Pancreas (tissue), 10 donors: ENCODE measurements around the gene GAB3. TPM values are rescaled to one million over a fixed set of nuclear protein-coding genes. Genes with fewer than 3 reads are reported as not detected.
"Not testable (repeated sequence)": the region's sequence is repeated elsewhere in the genome, so short reads cannot be mapped to it uniquely, and the experiment has no call there.

Experiments used
- ATAC-seq, 4 donors: fragments of 200-7000 bp; cut with Tn5 transposase; one replicate each; pipeline versions ENCODE4 v1.8.0 to v1.9.1; 2020; ENCODE audit warnings: mild to moderate bottlenecking in 4 of 4, moderate library complexity in 4 of 4
- DNase-seq, 6 donors: peaks; one replicate each; pipeline ENCODE4 v3.0.0-alpha.2; 2020
- FAIRE-seq: peaks from 2 replicates; lab custom pipeline; 2012; peaks lifted over from hg19 to GRCh38; lab: Jason Lieb, UNC
- H3K27ac ChIP-seq, 4 donors: fragments of 200-600 bp; sonication (generic); 1 replicate in 3 of 4; 2 replicates in 1 of 4; pipeline versions ENCODE4 v1.5.0 to v1.8.0; 2020
- H3K27me3 ChIP-seq, 4 donors: fragments of 200-600 bp; one replicate each; pipeline ENCODE4 v1.8.0; 2021
- H3K36me3 ChIP-seq, 3 donors: fragments of 200-600 bp; sonication (generic) in 1 of 3; one replicate each; pipeline versions ENCODE4 v1.5.0 to v1.8.0; 2020 to 2021
- H3K4me1 ChIP-seq, 3 donors: fragments of 200-600 bp; one replicate each; pipeline ENCODE4 v1.8.0; 2021
- H3K4me3 ChIP-seq, 4 donors: fragments of 200-600 bp; sonication (generic) in 2 of 4; one replicate each; pipeline versions ENCODE4 v1.5.0 to v1.8.0; 2020 to 2021
- H3K9me3 ChIP-seq, 4 donors: fragments of 200-600 bp; one replicate each; pipeline ENCODE4 v1.8.0; 2021
- CTCF ChIP-seq, 4 donors: fragments of 200-600 bp; sonication (generic) in 3 of 4; IDR thresholded peaks; one replicate each; pipeline versions ENCODE4 v1.5.0 to v1.8.0; 2021; ENCODE audit warnings: antibody characterized with exemption in 4 of 4
- WGBS, 2 donors: extraction: QIAGEN DNeasy Blood & Tissue Kit; methylation state at CpG; one replicate each; pipeline ENCODE4 v1.1.7; 2013; 5-methylcytosine and 5-hydroxymethylcytosine counted together
- intact Hi-C, 3 donors: fragments of 100-400 bp; cut with DNase I; formaldehyde crosslinking; loops; one replicate each; pipeline versions ENCODE4 v1.11.1 to v1.14.2; 2022
- polyA plus RNA-seq, 2 donors: library from polyadenylated mRNA; stranded (reverse); fragments of 200-250 nt; gene quantifications; one replicate each; pipeline ENCODE4 v1.2.3, GENCODE V29; 2013
- total RNA-seq, 6 donors: library from RNA; stranded (reverse); fragmentation: NEBNext Ultra II Directional in 4 of 6; extraction: Animal tissue kit (Norgen Biotek cat#: 25700) in 4 of 6; gene quantifications; one replicate each; pipeline versions ENCODE4 v1.2.1 to v1.2.4, GENCODE V29; 2021 to 2023
- donor health status: healthy with polysubstance abuse.
- donor health status: DM: no; HTN: no; CAD: no; lungs with moderate emphysema.
- donor health status: DM: no; HTN: no; CAD: no.
- donor health status: control.
- donor health status: control.
- donor health status: Bipolar disorder and iron deficiency.
- donor health status: DM: yes; HTN: yes; CAD: no.
- donor health status: DM: no; HTN: no; CAD: no.
- donor health status: DM: no; HTN: no; CAD: no.
- donor health status: DM: yes; HTN: yes; CAD: no.

GAB3 gene
- total and polyA plus RNA-seq, 8 donors, result 1.2 to 4.0 (median 1.4) TPM

- no peak for DNase-seq
- Histone ChIP-seq H3K36me3 (no peaks in the 10 kb centered on the region), H3K9me3 (no peaks in the 10 kb centered on the region), H3K27me3 (no peaks in the 10 kb centered on the region), H3K4me3 (no peak overlapping the region), H3K4me1 (no peaks in the 10 kb centered on the region), H3K27ac (no peak overlapping the region)
- no peak for FAIRE-seq
- WGBS, 2 donors, result 49 to 72% methylated on average over 6 of the region's 6 CpGs
- no peak for TF ChIP-seq CTCF (IDR thresholded peaks at IDR 0.05)
- intact Hi-C loops, result no loop called here
- ATAC-seq, result no peak
Measured at GRCh38 chrX:154698630-154699248, 52.1 kb downstream of the GAB3 start.

GRCh38 chrX:154696676-154697045 is 54.2 kb downstream of the GAB3 start:
- DNase-seq (no peak), ATAC-seq (no peak), FAIRE-seq (no peak)
- intact Hi-C loops, result no loop called here
- no peak for TF ChIP-seq CTCF (IDR thresholded peaks at IDR 0.05)
- H3K27ac ChIP-seq, result no peak overlapping the region
- no peaks in the 10 kb centered on the region for H3K4me1 ChIP-seq
- peaks cover 0 to 3% (median 0%) of the 10 kb centered on the region in 4 donors for H3K27me3 ChIP-seq
- WGBS, 2 donors, result 72 to 81% methylated on average over 1 of the region's 1 CpG
- H3K4me3 ChIP-seq, result no peak overlapping the region
- H3K9me3 ChIP-seq, result no peaks in the 10 kb centered on the region
- H3K36me3 ChIP-seq, result no peaks in the 10 kb centered on the region

GRCh38 chrX:154695911-154696675 is 54.8 kb downstream of the GAB3 start:
- FAIRE-seq (no peak), ATAC-seq (peak in 1 of 4 donors; percentile 37), DNase-seq (no peak)
- Histone ChIP-seq H3K36me3 (no peaks in the 10 kb centered on the region), H3K27ac (no peak overlapping the region), H3K27me3 (peaks cover 0 to 3% (median 0%) of the 10 kb centered on the region in 4 donors), H3K4me1 (no peaks in the 10 kb centered on the region), H3K4me3 (no peak overlapping the region), H3K9me3 (no peaks in the 10 kb centered on the region)
- WGBS, 2 donors, result 72 to 79% methylated on average over 8 of the region's 8 CpGs
- intact Hi-C loops, result no loop called here
- no peak for TF ChIP-seq CTCF (IDR thresholded peaks at IDR 0.05)

GRCh38 chrX:154693394-154693793 is 57.5 kb downstream of the GAB3 start:
- no peaks in the 10 kb centered on the region for H3K9me3 ChIP-seq
- H3K27ac ChIP-seq, result no peak overlapping the region
- peak; percentile 37 for FAIRE-seq
- H3K27me3 ChIP-seq, result peaks cover 0 to 3% (median 0%) of the 10 kb centered on the region in 4 donors
- no peaks in the 10 kb centered on the region for H3K4me1 ChIP-seq
- TF ChIP-seq CTCF (IDR thresholded peaks at IDR 0.05), result no peak
- H3K36me3 ChIP-seq, result no peaks in the 10 kb centered on the region
- no peak for ATAC-seq
- intact Hi-C loops, result no loop called here
- WGBS, 2 donors, result 79 to 87% methylated on average over 3 of the region's 3 CpGs
- DNase-seq, result no peak
- no peak overlapping the region for H3K4me3 ChIP-seq

GRCh38 chrX:154690438-154690837 is 60.4 kb downstream of the GAB3 start:
- intact Hi-C loops, FAIRE-seq: not testable (repeated sequence)

GRCh38 chrX:154672084-154672483 is 78.8 kb downstream of the GAB3 start:
- ATAC-seq, DNase-seq, H3K4me1 ChIP-seq, H3K4me3 ChIP-seq, H3K27ac ChIP-seq, FAIRE-seq, intact Hi-C loops, H3K9me3 ChIP-seq, H3K36me3 ChIP-seq: not testable (repeated sequence)
- peaks cover 0 to 28% (median 0%) of the 10 kb centered on the region in 4 donors for H3K27me3 ChIP-seq

More at GRCh38 chrX:154690438-154690837, 60.4 kb downstream of the GAB3 start:
- not testable (repeated sequence) for H3K9me3 ChIP-seq, H3K4me3 ChIP-seq, ATAC-seq, DNase-seq, H3K27ac ChIP-seq, H3K4me1 ChIP-seq, H3K36me3 ChIP-seq
- whole genome bisulfite sequencing, 2 donors, result 82% methylated on average over 2 of the region's 2 CpGs
- H3K27me3 ChIP-seq, result peaks cover 0 to 22% (median 0%) of the 10 kb centered on the region in 4 donors

GRCh38 chrX:154670848-154671247 is 80.0 kb downstream of the GAB3 start:
- WGBS, 2 donors, result 50 to 56% methylated on average over 8 of the region's 8 CpGs
- DNase-seq, H3K4me3 ChIP-seq, FAIRE-seq, H3K27ac ChIP-seq, H3K4me1 ChIP-seq, intact Hi-C loops, H3K9me3 ChIP-seq, ATAC-seq, H3K36me3 ChIP-seq: not testable (repeated sequence)
- peaks cover 0 to 28% (median 0%) of the 10 kb centered on the region in 4 donors for H3K27me3 ChIP-seq
